GM23248 (cell line): Measurements from ENCODE around the gene PHKG2.

Experiments used
- EZH2 ChIP-seq: fragments of 200-600 bp; sonication (generic); IDR thresholded peaks from 2 replicates; pipeline ENCODE4 v1.6.1; 2018; ENCODE audit warnings: antibody characterized with exemption, mild to moderate bottlenecking; ENCODE audit not compliant: insufficient read depth, poor library complexity, severe bottlenecking
- EZH2phosphoT487 ChIP-seq: fragments of 200-600 bp; sonication (generic); IDR thresholded peaks from 2 replicates; pipeline ENCODE4 v1.6.1; 2018; ENCODE audit warnings: antibody characterized with exemption, moderate library complexity, mild to moderate bottlenecking, low read depth; ENCODE audit not compliant: insufficient read depth

DNA sequence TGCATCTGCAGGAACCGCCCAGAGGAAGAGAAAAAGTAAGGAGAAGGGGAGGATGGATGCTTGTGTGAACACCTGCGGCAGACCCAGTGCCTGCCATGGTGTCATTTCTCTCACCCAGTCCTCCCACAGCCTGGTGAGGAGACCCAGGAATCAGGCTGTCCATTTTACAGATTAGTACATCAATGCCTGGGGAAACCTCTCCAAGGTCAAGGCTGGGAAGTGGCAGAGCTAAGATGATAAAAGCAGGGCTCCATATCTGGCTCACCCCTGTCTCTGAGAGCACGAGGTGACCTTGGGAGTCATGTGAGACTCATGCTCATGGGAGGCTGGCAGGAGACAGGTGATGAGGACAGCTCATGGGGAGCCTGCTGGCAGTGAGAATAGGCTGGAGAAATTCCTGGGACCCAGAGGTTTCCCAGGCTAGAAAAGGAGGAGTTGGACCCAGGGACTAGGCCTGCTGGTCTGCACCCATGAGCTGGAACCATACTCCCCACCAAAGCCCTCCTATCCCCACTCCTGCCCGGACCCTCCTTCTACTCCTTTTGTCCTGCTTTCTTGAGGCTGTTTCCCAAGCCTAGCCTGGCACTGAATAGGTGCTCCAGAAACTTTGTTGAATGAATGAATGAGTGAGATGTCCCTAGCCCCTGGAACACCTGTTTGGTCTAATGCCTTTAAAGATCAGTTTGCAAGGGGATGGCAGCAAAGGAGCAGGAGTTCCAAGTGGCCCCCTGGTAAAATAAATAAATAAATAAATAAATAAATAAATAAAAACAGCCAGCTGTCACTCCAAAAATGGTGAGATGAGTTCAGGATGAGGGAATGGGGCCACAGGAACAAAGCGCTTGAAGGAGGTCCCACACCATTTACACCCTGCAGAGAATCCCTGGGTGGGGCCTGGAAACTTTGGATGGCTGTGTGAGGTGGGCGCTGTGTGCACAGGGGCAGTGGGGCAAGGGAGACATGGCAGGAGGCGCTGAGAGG lies 37.2 kb downstream of the PHKG2 start:
- no peak for TF ChIP-seq EZH2
- TF ChIP-seq EZH2phosphoT487: no peak
